HFFc6 (cell line): Measurements from ENCODE around the gene LRRC63. TPM values are rescaled to one million over a fixed set of nuclear protein-coding genes. Genes with fewer than 3 reads are reported as not detected.

Source experiments
- DNase-seq: peaks from one replicate; pipeline ENCODE4 v3.0.0-alpha.2; 2018
- H3K27ac Mint-ChIP-seq: 2 replicates; pipeline ENCODE4 v1.8.0; 2020; ENCODE audit warnings: mild to moderate bottlenecking, mixed read lengths
- H3K27me3 Mint-ChIP-seq: 2 replicates; pipeline ENCODE4 v1.8.0; 2021; ENCODE audit warnings: mild to moderate bottlenecking, moderate library complexity, mixed read lengths; ENCODE audit not compliant: insufficient read depth
- H3K36me3 Mint-ChIP-seq: 2 replicates; pipeline ENCODE4 v1.8.0; 2021; ENCODE audit warnings: low read depth, mixed read lengths
- H3K4me1 Mint-ChIP-seq: 2 replicates; pipeline ENCODE4 v1.8.0; 2020; ENCODE audit warnings: low read depth, mixed read lengths
- H3K4me3 Mint-ChIP-seq: 2 replicates; pipeline ENCODE4 v1.8.0; 2020; ENCODE audit warnings: mild to moderate bottlenecking, moderate library complexity, mixed read lengths
- H3K9me3 Mint-ChIP-seq: 2 replicates; pipeline ENCODE4 v1.8.0; 2020; ENCODE audit warnings: mild to moderate bottlenecking, mixed read lengths
- total RNA-seq, 6 experiments: library from RNA; stranded (reverse); fragmentation: NEBNext Ultra II Directional; extraction: Animal tissue kit (Norgen Biotek cat#: 25700); gene quantifications; 2 replicates in 1 of 6; 3 replicates in 5 of 6; pipeline ENCODE4 v1.2.3, GENCODE V29; 2021
- TF ChIP-seq, protein P1 (sequence below): fragments of 200-600 bp; sonication (generic); IDR thresholded peaks from 2 replicates; pipeline ENCODE4 v1.5.0; 2021; ENCODE audit warnings: antibody characterized with exemption, mild to moderate bottlenecking

LRRC63 gene
- total RNA-seq, 6 experiments from 2014 or later = not detected

DNA sequence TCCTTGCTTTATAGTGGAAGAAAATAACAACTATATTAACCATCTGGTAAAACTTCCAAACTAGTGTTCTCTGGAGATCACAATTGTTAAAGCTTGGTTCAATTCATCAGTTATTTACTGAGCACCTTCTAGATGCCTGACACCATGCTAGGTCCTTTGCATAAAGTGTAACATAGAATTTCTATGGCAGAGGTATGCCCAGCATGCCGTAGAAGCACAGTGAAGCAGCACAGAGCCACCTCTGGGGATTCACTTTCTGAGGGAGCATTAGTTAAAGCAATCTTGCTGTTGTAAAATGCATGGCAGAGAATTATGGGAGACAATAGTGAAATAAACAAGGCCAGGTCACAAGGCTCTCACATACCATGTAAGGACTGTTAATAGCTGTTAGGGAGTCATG is 75.2 kb downstream of the LRRC63 start:
- no peak overlapping the region for H3K27ac Mint-ChIP-seq
- H3K27me3 Mint-ChIP-seq = no peaks in the 10 kb centered on the region
- no peak for DNase-seq
- no peaks in the 10 kb centered on the region for H3K4me1 Mint-ChIP-seq
- H3K4me3 Mint-ChIP-seq = no peak overlapping the region
- no peaks in the 10 kb centered on the region for H3K9me3 Mint-ChIP-seq
- H3K36me3 Mint-ChIP-seq = no peaks in the 10 kb centered on the region
- TF ChIP-seq, protein P1, sequence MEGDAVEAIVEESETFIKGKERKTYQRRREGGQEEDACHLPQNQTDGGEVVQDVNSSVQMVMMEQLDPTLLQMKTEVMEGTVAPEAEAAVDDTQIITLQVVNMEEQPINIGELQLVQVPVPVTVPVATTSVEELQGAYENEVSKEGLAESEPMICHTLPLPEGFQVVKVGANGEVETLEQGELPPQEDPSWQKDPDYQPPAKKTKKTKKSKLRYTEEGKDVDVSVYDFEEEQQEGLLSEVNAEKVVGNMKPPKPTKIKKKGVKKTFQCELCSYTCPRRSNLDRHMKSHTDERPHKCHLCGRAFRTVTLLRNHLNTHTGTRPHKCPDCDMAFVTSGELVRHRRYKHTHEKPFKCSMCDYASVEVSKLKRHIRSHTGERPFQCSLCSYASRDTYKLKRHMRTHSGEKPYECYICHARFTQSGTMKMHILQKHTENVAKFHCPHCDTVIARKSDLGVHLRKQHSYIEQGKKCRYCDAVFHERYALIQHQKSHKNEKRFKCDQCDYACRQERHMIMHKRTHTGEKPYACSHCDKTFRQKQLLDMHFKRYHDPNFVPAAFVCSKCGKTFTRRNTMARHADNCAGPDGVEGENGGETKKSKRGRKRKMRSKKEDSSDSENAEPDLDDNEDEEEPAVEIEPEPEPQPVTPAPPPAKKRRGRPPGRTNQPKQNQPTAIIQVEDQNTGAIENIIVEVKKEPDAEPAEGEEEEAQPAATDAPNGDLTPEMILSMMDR = no peak

DNA sequence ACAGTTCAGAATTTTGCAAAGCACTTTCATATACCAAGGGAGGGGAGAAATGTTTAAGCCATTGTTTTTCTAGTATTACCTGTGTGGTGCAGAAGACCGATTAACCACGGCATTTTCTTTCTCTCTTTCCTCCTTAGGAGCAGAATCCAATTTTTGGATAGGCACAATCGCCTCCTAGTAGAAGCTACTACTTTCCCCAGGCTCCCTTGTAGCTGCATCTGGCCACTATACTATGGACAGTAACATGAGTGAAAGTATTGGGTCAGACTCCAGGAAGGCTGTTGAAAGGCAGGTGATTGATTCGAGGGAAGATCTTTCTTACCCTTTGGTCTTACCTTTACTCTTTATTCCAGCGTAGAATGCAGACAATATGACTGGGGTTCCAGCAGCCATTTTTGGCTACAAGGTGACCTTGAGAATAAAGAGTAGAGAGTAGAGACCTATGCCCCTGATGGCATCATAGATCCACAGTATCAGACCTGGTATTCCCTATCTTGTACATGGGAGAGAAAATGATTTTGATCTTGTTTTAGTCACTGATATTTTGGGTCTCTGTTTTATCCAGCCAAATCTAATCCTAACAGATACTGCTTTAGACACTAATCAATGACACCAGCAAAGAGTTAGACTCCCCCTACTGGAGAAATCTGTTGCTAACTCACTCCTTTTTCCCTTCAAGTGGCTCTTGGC is 77.0 kb downstream of the LRRC63 start:
- Mint-ChIP-seq H3K36me3 (no peaks in the 10 kb centered on the region), H3K4me1 (no peaks in the 10 kb centered on the region), H3K27me3 (no peaks in the 10 kb centered on the region; the same call in 1 of the 2 replicates), H3K9me3 (no peaks in the 10 kb centered on the region; the same call in 1 of the 2 replicates), H3K27ac (no peak overlapping the region), H3K4me3 (no peak overlapping the region)
- TF ChIP-seq, protein P1 = peak; percentile 83
- peak; percentile 46 for DNase-seq

DNA sequence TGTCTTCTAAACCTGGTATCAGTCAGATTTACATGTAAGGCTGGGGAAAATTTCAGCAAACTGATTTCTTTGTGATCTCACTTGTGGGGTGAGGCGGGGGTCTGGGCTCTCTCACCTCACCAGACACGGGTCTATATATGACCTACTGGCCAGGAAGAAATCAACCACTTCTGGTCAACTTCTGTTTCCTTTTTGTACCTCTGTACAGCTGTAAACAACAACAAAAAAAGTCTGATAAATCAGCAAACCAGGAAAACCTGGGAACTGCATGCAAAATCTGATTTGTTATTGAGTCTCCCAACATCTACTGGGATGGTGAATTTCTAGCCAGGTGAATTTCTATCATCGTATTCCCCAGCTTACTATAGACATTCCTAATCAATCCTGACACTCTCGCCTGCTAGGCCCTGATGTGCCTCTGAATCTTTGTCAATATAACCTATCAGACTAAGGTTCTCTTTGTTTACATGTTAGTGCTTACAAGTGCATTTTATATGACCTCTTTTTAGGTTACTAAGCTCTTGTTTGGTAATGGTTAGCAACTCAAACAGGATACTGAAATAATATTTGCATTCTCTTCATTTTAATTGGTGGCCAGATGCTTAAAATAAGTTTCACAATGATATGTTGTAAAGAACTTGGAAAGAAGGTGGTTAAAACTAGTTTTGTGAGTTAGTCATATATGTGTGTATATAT is 77.7 kb downstream of the LRRC63 start:
- TF ChIP-seq, protein P1 = peak; percentile 38
- Mint-ChIP-seq H3K9me3 (no peaks in the 10 kb centered on the region; the same call in 1 of the 2 replicates), H3K36me3 (no peaks in the 10 kb centered on the region), H3K4me1 (no peaks in the 10 kb centered on the region), H3K27ac (no peak overlapping the region), H3K4me3 (no peak overlapping the region), H3K27me3 (no peaks in the 10 kb centered on the region; the same call in 1 of the 2 replicates)
- DNase-seq = no peak

DNA sequence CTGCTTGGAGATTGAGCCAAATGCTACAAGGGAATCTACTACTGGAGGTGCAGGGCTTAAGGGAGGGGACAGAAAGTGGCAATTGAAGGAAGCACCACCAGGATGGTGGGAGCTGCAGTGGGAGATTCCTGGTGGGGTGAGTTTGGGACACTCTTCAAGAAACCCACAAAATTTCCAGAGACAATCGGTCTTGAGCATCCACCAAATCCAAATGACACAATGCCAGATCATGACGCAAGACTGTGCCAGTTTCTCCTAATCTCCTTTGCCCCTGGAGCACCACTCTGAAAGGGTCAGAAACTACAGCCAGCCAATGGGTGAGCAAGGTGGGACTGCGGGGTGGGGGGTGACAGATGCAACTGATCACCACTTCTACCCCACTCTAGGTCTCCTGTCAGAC is 78.7 kb downstream of the LRRC63 start:
- Mint-ChIP-seq H3K27me3 (no peaks in the 10 kb centered on the region; the same call in 1 of the 2 replicates), H3K36me3 (no peaks in the 10 kb centered on the region), H3K9me3 (no peaks in the 10 kb centered on the region; the same call in 1 of the 2 replicates)

DNA sequence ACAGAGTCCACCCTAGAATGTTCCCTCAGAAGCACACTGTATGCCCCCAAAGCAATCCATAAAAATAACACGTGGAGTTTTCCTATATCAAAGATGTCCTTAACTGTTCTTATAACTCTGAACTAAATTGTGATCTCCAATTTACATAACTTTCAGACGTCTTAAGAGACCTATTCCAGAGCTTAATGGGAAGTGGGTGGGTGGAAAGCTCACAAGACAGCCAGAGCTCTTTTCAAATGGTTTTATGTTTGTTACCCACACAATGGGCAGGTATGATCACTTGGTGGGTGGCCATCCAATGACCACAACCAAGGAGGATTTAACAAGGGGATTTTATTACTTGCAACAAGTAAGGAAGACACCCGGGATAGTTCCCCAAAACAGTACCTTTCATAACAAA is 81.7 kb downstream of the LRRC63 start:
- DNase-seq = no peak
- Mint-ChIP-seq H3K4me1 (peaks cover 33% of the 10 kb centered on the region), H3K36me3 (no peaks in the 10 kb centered on the region), H3K4me3 (no peak overlapping the region), H3K27ac (no peak overlapping the region), H3K9me3 (no peaks in the 10 kb centered on the region; the same call in 1 of the 2 replicates), H3K27me3 (no peaks in the 10 kb centered on the region; the same call in 1 of the 2 replicates)
- TF ChIP-seq, protein P1 = no peak

More for the DNA sequence above, 78.7 kb downstream of the LRRC63 start:
- Mint-ChIP-seq H3K27ac (no peak overlapping the region), H3K4me3 (no peak overlapping the region), H3K4me1 (peaks cover 3% of the 10 kb centered on the region)
- DNase-seq = no peak
- TF ChIP-seq, protein P1 = no peak
